HepG2 (cell line): ENCODE data around the gene WDR81. TPM values are rescaled to one million over a fixed set of nuclear protein-coding genes. Genes with fewer than 3 reads are reported as not detected.
A peak's percentile ranks its signal among the peaks of the same experiment; 100 is the strongest.

Experiments
- ADNP ChIP-seq: sonication (generic); formaldehyde crosslinking; IDR thresholded peaks from 2 replicates; pipeline ENCODE4 v1.4.0; 2020; ENCODE audit warnings: missing genetic modification reagents
- ARNT2 ChIP-seq: sonication (generic); formaldehyde crosslinking; IDR thresholded peaks from 2 replicates; pipeline ENCODE4 v1.8.0; 2022; ENCODE audit warnings: mild to moderate bottlenecking, low read depth, missing genetic modification reagents, moderate library complexity
- BATF2 ChIP-seq: sonication (generic); formaldehyde crosslinking; IDR thresholded peaks from 2 replicates; pipeline ENCODE4 v1.8.0; 2022; ENCODE audit warnings: mild to moderate bottlenecking, missing genetic modification reagents, moderate library complexity
- DNMT3B ChIP-seq: conservative IDR thresholded peaks from 2 replicates; pipeline ENCODE4 v1.6.1; 2016; ENCODE audit warnings: missing biosample characterization, control low read depth
- ELF1 ChIP-seq: sonication (generic); formaldehyde crosslinking; IDR thresholded peaks from 2 replicates; pipeline ENCODE4 v1.4.0; 2020; ENCODE audit warnings: missing genetic modification reagents
- EZH2 ChIP-seq: conservative IDR thresholded peaks from 2 replicates; pipeline ENCODE4 v1.6.1; 2012; ENCODE audit warnings: mild to moderate bottlenecking, low read depth, low read length, moderate library complexity
- FOXP4 ChIP-seq: sonication (generic); formaldehyde crosslinking; IDR thresholded peaks from 2 replicates; pipeline ENCODE4 v1.4.0; 2020; ENCODE audit warnings: missing genetic modification reagents
- HNF4G ChIP-seq, 2 experiments: sonication (generic) in 1 of 2; formaldehyde crosslinking in 1 of 2; IDR thresholded peaks; 2 replicates each; pipeline versions ENCODE4 v1.4.0 to v1.6.1; 2011 to 2020; ENCODE audit warnings: borderline replicate concordance in 2 of 2, low read depth in 2 of 2, mild to moderate bottlenecking in 2 of 2, low read length in 1 of 2, missing genetic modification reagents in 1 of 2, moderate library complexity in 1 of 2
- HNRNPLL ChIP-seq: fragments of 200-400 bp; formaldehyde crosslinking; IDR thresholded peaks from 2 replicates; pipeline ENCODE4 v1.6.1; 2017; ENCODE audit warnings: mild to moderate bottlenecking, low read depth, low read length; ENCODE audit not compliant: poor library complexity, severe bottlenecking
- KDM1A ChIP-seq: IDR thresholded peaks from 2 replicates; pipeline ENCODE4 v1.6.1; 2016; ENCODE audit warnings: missing compliant biosample characterization
- SAFB2 ChIP-seq: sonication (generic); formaldehyde crosslinking; IDR thresholded peaks from 2 replicates; pipeline ENCODE4 v1.5.1; 2020; ENCODE audit warnings: missing genetic modification reagents, low read depth, mild to moderate bottlenecking, borderline replicate concordance
- SRSF4 ChIP-seq: fragments of 200-400 bp; formaldehyde crosslinking; IDR thresholded peaks from one replicate; pipeline ENCODE4 v1.6.1; 2018; ENCODE audit warnings: mild to moderate bottlenecking, low read depth, low read length, moderate library complexity; ENCODE audit not compliant: poor library complexity, severe bottlenecking
- TAF1 ChIP-seq: sonication (generic); formaldehyde crosslinking; IDR thresholded peaks from 2 replicates; pipeline ENCODE4 v1.4.0; 2020; ENCODE audit warnings: missing genetic modification reagents
- TCF12 ChIP-seq, 2 experiments: fragments of 450-650 bp in 1 of 2; sonication (generic) in 1 of 2; formaldehyde crosslinking in 1 of 2; IDR thresholded peaks; 2 replicates each; pipeline versions ENCODE4 v1.6.1 to v1.8.0; 2017 to 2022; ENCODE audit warnings: antibody characterized with exemption in 1 of 2, mild to moderate bottlenecking in 1 of 2, missing genetic modification reagents in 1 of 2, moderate library complexity in 1 of 2
- TGIF2 ChIP-seq: IDR thresholded peaks from 2 replicates; pipeline ENCODE4 v1.6.1; 2016; ENCODE audit warnings: control low read depth, missing compliant biosample characterization
- UBTF ChIP-seq: sonication (generic); formaldehyde crosslinking; IDR thresholded peaks from 2 replicates; pipeline ENCODE4 v1.4.0; 2020; ENCODE audit warnings: mild to moderate bottlenecking, missing genetic modification reagents
- ZFP36 ChIP-seq: fragments of 150-350 bp; IDR thresholded peaks from 2 replicates; pipeline ENCODE4 v1.6.1; 2018; ENCODE audit warnings: borderline replicate concordance, low read length, low read depth; ENCODE audit not compliant: partially characterized antibody
- ZHX1 ChIP-seq: sonication (generic); formaldehyde crosslinking; IDR thresholded peaks from 2 replicates; pipeline ENCODE4 v1.8.1; 2022; ENCODE audit warnings: low read depth, mild to moderate bottlenecking, missing genetic modification reagents
- ZMYM4 ChIP-seq: sonication (generic); formaldehyde crosslinking; IDR thresholded peaks from 2 replicates; pipeline ENCODE4 v1.8.1; 2023; ENCODE audit warnings: mild to moderate bottlenecking, missing genetic modification reagents
- ZNF292 ChIP-seq: sonication (generic); formaldehyde crosslinking; IDR thresholded peaks from 2 replicates; pipeline ENCODE4 v1.8.1; 2022; ENCODE audit warnings: mild to moderate bottlenecking, low read depth, missing genetic modification reagents, borderline replicate concordance
- ZNF335 ChIP-seq: sonication (generic); formaldehyde crosslinking; IDR thresholded peaks from 2 replicates; pipeline ENCODE4 v1.4.0; 2020; ENCODE audit warnings: missing genetic modification reagents
- ZNF839 ChIP-seq: sonication (generic); formaldehyde crosslinking; IDR thresholded peaks from 2 replicates; pipeline ENCODE4 v1.4.0; 2020; ENCODE audit warnings: missing genetic modification reagents, mild to moderate bottlenecking, borderline replicate concordance
- polyA plus RNA-seq, 8 experiments: library from polyadenylated mRNA; depleted of rRNA in 3 of 8; stranded (reverse) in 7 of 8; unstranded in 1 of 8; fragments of >200 nt; fragmentation: Illumina TruSeq in 4 of 8; extraction: Trizol in 4 of 8; gene quantifications; 2 replicates each; pipeline versions ENCODE4 v1.2.1 to v1.2.3, GENCODE V29; 2011 to 2016; ENCODE audit warnings: low read depth in 4 of 8, missing spikeins in 1 of 8, mixed read lengths in 1 of 8; ENCODE audit not compliant: insufficient read depth in 1 of 8
- total RNA-seq, 5 experiments: library from RNA; depleted of rRNA; stranded (reverse); fragments of >200 nt; fragmentation: Illumina TruSeq; extraction: Trizol; gene quantifications; 2 replicates each; pipeline ENCODE4 v1.2.3, GENCODE V29; 2016; ENCODE audit warnings: low read depth in 1 of 5

The WDR81 gene
- total and polyA plus RNA-seq, 2 of the 13 experiments (the other 11 are each of a cell fraction or from before 2014, with no cell fraction given) = 9.1 to 16.7 TPM

GRCh38 chr17:1724351-1724868 lies at the start of gene WDR81 (continued):
- peak; percentile 79 for TF ChIP-seq ARNT2 (CRISPR knock-in tag)
- TF ChIP-seq FOXP4 (CRISPR knock-in tag) = peak; percentile 29; the same call in 1 of the 2 replicates
- TF ChIP-seq DNMT3B (CRISPR knock-in tag) = no peak
- TF ChIP-seq ADNP (CRISPR knock-in tag) = no peak
- peak; percentile 46 for TF ChIP-seq HNRNPLL
- no peak for TF ChIP-seq ZHX1 (CRISPR knock-in tag)
- 0 out of 2 replicates have a peak, but pooled peaks have one; percentile 48 for TF ChIP-seq UBTF (CRISPR knock-in tag)
- TF ChIP-seq ZNF292 (CRISPR knock-in tag) = no peak
- no peak for TF ChIP-seq EZH2
- TF ChIP-seq TCF12 (IDR thresholded peaks at IDR 0.05) = no peak
- no peak for TF ChIP-seq TCF12 (CRISPR knock-in tag; IDR thresholded peaks at IDR 0.05)
- peak; percentile 58 for TF ChIP-seq ELF1
- no peak for TF ChIP-seq HNF4G (IDR thresholded peaks at IDR 0.05; ENCODE audit: borderline replicate concordance, low read depth, low read length)
- TF ChIP-seq HNF4G (CRISPR knock-in tag; IDR thresholded peaks at IDR 0.05; ENCODE audit: borderline replicate concordance, low read depth) = no peak
- TF ChIP-seq ZFP36 = no peak
- no peak for TF ChIP-seq BATF2
- no peak for TF ChIP-seq SAFB2 (CRISPR knock-in tag)
- peak; percentile 71 for TF ChIP-seq TGIF2 (CRISPR knock-in tag)
- TF ChIP-seq SRSF4 = no peak
- TF ChIP-seq TAF1 = peak; percentile 21; the same call in 1 of the 2 replicates
- peak; percentile 62 for TF ChIP-seq ZMYM4
- no peak for TF ChIP-seq ZNF335 (CRISPR knock-in tag)
- no peak for TF ChIP-seq KDM1A
- no peak; the same call in 1 of the 2 replicates for TF ChIP-seq ZNF839 (CRISPR knock-in tag)
